ENCODE data around the gene WDR4.
"Not testable (repeated sequence)": the region's sequence is repeated elsewhere in the genome, so short reads cannot be mapped to it uniquely, and the experiment has no call there.

- TF ChIP-seq CTCF, POLR2A (IDR thresholded peaks at IDR 0.05): not testable (repeated sequence)
Measured at GRCh38 chr21:42848144-42848931, 31.0 kb downstream of the WDR4 start.
